Fibroblast of skin of right biceps (primary cell): ENCODE results near the gene SLC22A7.
"Not testable (repeated sequence)": the region's sequence is repeated elsewhere in the genome, so short reads cannot be mapped to it uniquely, and the experiment has no call there.

ENCODE experiments used
- DNase-seq: peaks from one replicate; pipeline ENCODE4 v3.0.0-alpha.2; 2013

SLC22A7 gene

GRCh38 chr6:43303751-43304331 lies 5.8 kb downstream of the SLC22A7 start:
- DNase-seq, result no peak

- DNase-seq, result no peak
These were observed 6.3 kb downstream of the SLC22A7 start for GRCh38 chr6:43304361-43304760.

GRCh38 chr6:43304882-43305281 lies 6.8 kb downstream of the SLC22A7 start:
- no peak for DNase-seq

- no peak for DNase-seq
These were observed 8.0 kb downstream of the SLC22A7 start for GRCh38 chr6:43306086-43306485.

GRCh38 chr6:43307451-43308100 lies 9.5 kb downstream of the SLC22A7 start:
- no peak for DNase-seq

GRCh38 chr6:43308101-43308989 lies 10.3 kb downstream of the SLC22A7 start, which contains the start of gene CRIP3:
CRIP3 (minus strand) TSS chr6:43308826; CDS start chr6:43308792, 34 bp downstream.
- DNase-seq, result peak; percentile 61

GRCh38 chr6:43308990-43309477 lies 11.0 kb downstream of the SLC22A7 start:
- no peak for DNase-seq

- no peak for DNase-seq
These were observed 12.1 kb downstream of the SLC22A7 start for GRCh38 chr6:43310134-43310533.

GRCh38 chr6:43310624-43311023 lies 12.6 kb downstream of the SLC22A7 start:
- DNase-seq, result no peak

GRCh38 chr6:43311666-43312065 lies 13.6 kb downstream of the SLC22A7 start:
- no peak for DNase-seq

- DNase-seq, result no peak
These were observed 15.8 kb downstream of the SLC22A7 start for GRCh38 chr6:43313813-43314212.

GRCh38 chr6:43318011-43318410 lies 20.0 kb downstream of the SLC22A7 start:
- no peak for DNase-seq

GRCh38 chr6:43325876-43326275 lies 27.8 kb downstream of the SLC22A7 start:
- no peak for DNase-seq

GRCh38 chr6:43328528-43328927 lies 30.5 kb downstream of the SLC22A7 start:
- DNase-seq, result no peak

GRCh38 chr6:43331470-43331869 lies 33.4 kb downstream of the SLC22A7 start:
- DNase-seq, result no peak

- no peak for DNase-seq
These were observed 33.8 kb downstream of the SLC22A7 start for GRCh38 chr6:43331891-43332290.

- peak; percentile 72 for DNase-seq
These were observed 36.5 kb downstream of the SLC22A7 start for GRCh38 chr6:43334466-43335095.

GRCh38 chr6:43335469-43335868 lies 37.4 kb downstream of the SLC22A7 start:
- DNase-seq, result no peak

GRCh38 chr6:43336382-43336781 lies 38.3 kb downstream of the SLC22A7 start:
- no peak for DNase-seq

- DNase-seq, result no peak
These were observed 40.2 kb downstream of the SLC22A7 start for GRCh38 chr6:43338243-43338642.

- no peak for DNase-seq
These were observed 41.1 kb downstream of the SLC22A7 start for GRCh38 chr6:43339168-43339567.

GRCh38 chr6:43346243-43346642 lies 48.2 kb downstream of the SLC22A7 start:
- DNase-seq, result not testable (repeated sequence)

- no peak for DNase-seq
These were observed 49.0 kb downstream of the SLC22A7 start for GRCh38 chr6:43347021-43347420.
